Fibroblast of peridontal ligament (primary cell): ENCODE measurements around the gene RPS14.

Source experiments
- DNase-seq: peaks from one replicate; pipeline ENCODE4 v3.0.0-alpha.2; 2010; ENCODE audit errors: extremely low read depth

Gene RPS14

GRCh38 chr5:150413176-150413901, 36.2 kb downstream of the RPS14 start:
- DNase-seq, result no peak

- DNase-seq, result peak; percentile 68
Observed at GRCh38 chr5:150412319-150413175, 37.0 kb downstream of the RPS14 start, which contains the start of gene CD74. Gene CD74, minus strand, starts transcription at chr5:150412910. Its CDS starts 161 bp downstream, at chr5:150412749.

- DNase-seq, result peak; percentile 33
Observed at GRCh38 chr5:150411245-150411979, 38.1 kb downstream of the RPS14 start.

DNA sequence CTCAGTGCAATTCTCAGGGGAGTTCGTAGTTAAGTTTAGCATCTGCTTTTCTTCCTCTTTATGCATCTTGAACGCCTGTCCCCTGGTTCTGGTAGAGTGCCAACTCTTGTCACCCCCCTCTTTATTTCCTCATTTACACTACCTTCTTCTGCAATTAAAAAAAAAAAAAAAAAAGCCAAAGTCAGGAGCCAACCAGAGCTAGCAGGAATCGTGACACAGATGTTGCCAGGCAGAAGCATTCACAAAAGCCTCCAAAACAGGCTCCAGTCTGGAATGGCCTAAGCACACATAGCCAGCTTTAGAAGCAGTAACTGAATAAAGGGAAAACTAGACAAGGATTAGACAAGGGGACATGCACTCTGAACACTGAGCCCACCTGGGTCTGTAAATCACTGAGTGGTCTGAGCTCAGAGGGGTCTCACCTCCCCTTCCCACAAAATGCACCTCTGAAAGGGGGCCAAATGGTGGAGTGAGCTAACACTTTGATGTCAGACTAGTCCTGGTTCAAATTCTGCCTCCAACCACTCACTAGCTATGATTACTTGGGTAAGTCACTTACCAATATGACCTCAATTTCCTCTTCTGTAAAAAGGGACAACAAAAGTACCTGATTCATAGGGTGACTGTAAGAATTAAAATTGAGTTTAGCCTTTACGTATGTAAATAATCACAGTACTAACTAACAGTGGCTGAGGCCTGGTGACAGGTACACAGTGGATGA, 38.9 kb downstream of the RPS14 start:
- DNase-seq, result peak; percentile 89

GRCh38 chr5:150409638-150410523, 39.7 kb downstream of the RPS14 start:
- peak; percentile 93 for DNase-seq

DNA sequence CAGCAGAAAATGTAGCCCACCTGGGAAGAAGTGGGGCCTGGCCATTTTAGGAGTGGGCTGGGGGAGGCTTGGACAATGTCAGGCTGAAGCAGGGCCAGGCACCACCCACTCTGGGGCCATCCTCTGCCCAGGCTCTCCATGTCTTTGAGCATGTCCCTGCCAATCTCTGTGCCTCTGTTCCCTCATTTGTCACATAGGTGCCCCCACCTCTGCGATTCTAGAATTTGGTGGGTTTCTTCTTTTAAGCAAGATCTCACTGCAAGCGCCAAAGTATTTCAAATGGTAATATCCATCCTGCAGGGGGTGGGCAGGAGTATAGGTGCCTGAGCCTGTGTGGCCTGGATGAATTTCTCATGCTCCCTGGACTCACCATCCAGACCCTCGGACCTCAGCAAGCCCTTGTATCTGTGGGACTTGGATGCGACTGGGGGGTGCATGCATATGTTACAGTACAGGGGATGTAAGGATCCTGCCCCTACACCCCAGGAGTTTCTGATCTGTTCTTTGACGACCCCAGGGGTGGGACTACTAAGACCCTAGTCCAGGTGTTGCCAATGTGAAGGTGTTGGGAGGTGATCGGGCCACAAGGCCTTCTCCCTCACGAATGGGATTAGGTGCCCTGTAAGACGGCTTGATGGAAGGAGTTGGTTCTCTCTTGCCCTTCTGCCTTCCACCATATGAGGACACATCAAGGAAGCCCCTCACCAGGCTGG, 41.2 kb downstream of the RPS14 start:
- no peak for DNase-seq

DNA sequence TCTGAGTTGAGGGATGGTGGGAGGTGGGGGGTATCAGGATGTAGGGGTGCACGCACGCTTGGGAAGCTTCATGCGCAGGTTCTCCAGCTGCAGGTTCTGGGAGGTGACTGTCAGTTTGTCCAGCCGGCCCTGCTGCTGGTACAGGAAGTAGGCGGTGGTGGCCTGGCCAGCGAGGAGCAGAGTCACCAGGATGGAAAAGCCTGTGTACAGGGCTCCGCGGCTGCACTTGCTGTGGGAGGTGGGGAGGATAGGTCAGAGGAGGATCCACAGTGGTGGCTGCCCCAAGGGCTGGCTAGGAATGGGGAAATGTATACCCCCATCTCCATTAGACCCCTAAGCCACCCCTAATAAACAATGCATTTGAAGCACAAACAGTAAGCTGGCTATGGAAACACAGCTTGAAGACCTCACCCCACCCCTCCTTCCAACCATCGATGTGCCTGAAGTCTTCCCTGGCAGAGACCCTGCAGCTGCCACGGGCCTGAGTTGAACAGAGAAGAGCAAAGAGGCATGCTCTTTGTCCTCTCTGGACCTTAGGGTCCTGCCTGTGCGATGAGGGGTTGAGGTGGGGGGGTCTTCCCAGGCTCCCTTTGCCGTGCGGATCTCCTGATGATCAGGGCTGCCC, 42.3 kb downstream of the RPS14 start:
- no peak for DNase-seq

DNA sequence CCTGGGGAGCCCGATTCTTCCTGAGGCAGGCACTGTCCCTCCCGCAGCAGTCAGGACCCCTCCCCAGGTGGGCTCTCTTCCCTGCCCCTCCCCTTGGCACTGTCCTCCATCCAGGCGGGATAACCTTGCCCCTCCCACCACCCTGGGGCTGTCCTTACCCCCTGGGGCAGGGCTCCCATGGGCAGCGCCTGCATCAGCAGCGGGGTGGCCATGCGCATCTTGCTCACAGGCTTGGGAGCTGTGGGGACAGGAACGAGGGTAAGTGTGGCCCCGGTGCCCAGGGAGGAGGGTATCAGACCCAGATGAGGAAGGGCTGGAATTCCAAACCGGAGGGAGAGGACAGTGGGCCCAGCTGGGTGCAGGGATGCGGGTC, 42.8 kb downstream of the RPS14 start:
- DNase-seq, result no peak

DNA sequence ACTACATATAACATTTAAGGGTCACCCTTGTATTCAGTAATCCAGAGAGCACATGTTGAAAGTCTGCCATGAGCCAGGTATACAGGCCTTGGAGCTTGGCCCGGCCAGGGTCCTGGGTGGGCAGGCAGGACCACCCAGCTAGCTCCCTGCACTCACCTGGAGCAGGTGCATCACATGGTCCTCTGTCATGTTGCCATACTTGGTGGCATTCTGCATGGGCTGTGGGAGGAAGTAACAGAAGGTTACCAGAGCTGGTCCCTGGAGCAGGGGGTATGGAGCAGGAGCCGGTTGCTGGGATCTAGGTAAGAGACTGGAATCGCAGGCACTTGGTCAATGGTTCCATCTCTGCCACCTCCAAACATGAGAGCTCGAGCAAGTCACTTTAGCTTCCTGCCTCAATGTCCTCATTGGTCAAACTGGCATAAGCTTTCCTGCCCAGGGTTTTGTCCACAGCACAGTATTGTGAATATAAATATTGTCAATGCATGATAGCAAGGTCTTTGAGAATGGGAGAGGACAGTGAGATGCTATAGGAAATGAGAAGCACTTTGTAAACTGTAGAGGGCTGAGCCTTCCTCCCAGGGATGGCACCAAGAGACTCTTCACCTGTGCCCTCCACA, 43.3 kb downstream of the RPS14 start:
- no peak for DNase-seq

GRCh38 chr5:150404941-150405816, 44.4 kb downstream of the RPS14 start:
- DNase-seq, result no peak

- no peak for DNase-seq
Observed at GRCh38 chr5:150404535-150404934, 45.0 kb downstream of the RPS14 start.

DNA sequence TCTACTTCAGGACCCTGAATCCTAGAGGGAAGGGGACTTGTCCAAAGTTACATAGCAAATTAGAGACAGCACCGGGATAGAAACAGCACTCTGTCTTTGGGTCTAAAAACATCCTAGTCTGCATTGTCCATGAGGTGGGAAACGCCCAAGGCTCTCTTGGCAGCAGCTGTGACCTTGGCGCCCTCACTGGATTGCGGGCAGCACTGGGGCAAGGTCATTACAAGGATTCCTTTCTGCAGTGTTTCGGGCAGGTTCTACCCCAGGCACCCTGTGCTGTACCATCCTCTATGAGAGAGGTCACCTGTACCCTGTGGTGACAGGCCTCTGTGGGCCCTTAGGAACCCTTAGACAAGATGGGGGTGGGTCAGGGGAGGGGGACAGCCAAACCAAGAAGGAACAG, 45.4 kb downstream of the RPS14 start:
- DNase-seq, result no peak

DNA sequence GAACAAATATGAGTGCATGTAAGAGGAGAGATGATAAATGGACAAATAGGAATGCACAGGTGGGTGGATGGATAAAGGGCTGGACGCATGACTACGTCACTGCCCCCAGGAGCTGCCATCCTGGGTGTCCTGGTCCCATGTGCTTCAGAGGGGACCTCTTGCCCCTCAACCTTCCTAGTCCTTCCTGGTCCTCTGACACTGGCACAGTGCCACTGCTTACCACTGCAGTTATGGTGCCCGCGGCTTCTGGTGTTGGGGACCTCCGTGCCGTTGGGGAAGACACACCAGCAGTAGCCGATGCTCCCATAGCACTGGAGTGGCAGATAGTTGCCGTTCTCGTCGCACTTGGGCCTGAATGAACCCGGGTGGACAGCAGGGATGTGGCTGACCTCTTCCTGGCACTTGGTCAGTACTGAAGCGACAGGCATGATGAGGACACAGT, 46.6 kb downstream of the RPS14 start:
- no peak for DNase-seq

- DNase-seq, result no peak
Observed at GRCh38 chr5:150402229-150402773, 47.2 kb downstream of the RPS14 start.

- DNase-seq, result no peak
Observed at GRCh38 chr5:150401376-150402228, 47.9 kb downstream of the RPS14 start.

- no peak for DNase-seq
Observed at GRCh38 chr5:150401076-150401375, 48.5 kb downstream of the RPS14 start.
